GM19468 (cell line): ENCODE measurements around the gene RABAC1.
"Not testable (repeated sequence)": the region's sequence is repeated elsewhere in the genome, so short reads cannot be mapped to it uniquely, and the experiment has no call there.

Experiments used
- ATAC-seq: cut with Tn5 transposase; IDR thresholded peaks from one replicate; pipeline ENCODE4 v1.9.1; 2021; ENCODE audit warnings: mild to moderate bottlenecking, moderate library complexity, moderate number of reproducible peaks; ENCODE audit not compliant: unreplicated experiment; ENCODE audit errors: extremely low read depth

Gene RABAC1

DNA sequence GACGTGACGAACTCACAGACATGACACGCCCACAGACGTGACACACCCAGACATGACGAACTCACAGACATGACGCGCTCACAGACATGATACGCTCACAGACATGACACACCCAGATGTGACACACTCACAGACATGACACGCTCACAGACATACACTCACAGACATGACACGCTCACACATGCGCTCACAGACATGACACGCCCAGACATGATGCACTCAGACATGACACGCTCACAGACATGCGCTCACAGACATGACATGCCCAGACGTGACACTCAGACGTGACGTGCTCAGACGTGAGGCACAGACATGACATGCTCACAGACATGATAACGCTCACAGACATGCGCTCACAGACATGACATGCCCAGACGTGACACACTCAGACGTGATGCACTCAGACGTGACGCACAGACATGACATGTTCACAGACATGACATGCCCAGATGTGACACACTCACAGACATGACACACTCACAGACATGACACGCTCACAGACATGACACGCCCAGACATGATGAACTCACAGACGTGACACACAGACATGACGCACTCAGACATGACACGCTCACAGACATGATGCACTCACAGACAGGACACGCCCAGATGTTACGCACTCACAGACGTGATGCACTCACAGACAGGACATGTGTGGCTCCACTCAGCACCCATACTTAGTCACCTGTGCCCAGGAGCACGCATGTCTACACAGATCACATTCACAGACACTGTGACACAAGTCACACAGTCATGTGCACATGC is 39.0 kb downstream of the RABAC1 start:
- ATAC-seq = no peak

DNA sequence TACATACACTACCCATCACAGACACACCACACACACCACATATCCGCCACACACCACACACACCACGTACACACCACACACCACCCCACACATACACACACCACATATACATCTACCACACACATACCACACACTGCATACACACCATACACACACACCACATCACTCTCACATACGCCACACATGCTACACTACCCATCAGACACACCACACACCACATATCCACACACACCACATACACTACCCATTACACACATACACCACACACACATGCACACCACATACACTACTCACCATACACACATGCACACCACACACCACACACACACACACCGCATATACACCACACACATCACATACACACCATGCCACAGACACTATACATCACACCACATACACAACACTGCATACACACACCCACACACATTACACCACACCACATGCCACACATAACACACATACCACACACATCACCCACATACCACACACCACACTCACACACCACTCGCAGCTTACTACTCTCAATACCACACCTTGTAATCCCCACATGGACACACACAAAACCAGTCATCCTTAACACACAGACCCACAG is 40.4 kb downstream of the RABAC1 start:
- no peak for ATAC-seq

DNA sequence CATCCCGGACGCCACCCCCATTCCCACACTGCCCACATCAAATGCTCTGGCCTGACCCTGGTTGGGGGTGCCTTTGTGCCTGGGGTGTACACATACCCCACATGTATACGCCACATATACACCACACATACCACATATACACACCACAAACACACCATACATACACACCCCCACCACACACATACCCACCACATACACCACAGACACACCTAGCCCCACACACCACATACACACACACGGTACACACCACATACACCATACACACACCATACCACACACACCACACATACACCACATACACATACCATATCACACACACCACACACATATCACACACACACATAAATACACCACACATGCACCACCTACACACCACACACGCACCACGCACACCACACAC is 41.0 kb downstream of the RABAC1 start:
- ATAC-seq = no peak

DNA sequence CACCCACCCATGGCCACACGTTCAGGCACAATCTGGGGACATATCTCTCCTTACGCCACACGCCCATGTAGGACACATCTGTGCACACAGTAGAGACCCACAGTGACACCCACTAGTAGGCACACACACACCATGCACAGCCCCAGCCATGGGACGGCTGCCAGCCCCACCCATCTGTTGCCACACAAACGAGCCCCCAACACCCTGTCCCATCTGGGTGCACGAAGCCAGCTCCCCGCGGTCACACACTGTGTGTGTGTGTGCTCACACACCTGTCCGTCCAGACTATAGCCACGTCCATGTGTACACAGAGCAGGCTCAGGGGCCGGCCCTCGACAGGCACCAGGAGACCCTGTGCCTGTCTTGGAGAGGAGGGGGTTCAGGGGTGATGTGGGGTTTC is 41.4 kb downstream of the RABAC1 start:
- no peak for ATAC-seq

DNA sequence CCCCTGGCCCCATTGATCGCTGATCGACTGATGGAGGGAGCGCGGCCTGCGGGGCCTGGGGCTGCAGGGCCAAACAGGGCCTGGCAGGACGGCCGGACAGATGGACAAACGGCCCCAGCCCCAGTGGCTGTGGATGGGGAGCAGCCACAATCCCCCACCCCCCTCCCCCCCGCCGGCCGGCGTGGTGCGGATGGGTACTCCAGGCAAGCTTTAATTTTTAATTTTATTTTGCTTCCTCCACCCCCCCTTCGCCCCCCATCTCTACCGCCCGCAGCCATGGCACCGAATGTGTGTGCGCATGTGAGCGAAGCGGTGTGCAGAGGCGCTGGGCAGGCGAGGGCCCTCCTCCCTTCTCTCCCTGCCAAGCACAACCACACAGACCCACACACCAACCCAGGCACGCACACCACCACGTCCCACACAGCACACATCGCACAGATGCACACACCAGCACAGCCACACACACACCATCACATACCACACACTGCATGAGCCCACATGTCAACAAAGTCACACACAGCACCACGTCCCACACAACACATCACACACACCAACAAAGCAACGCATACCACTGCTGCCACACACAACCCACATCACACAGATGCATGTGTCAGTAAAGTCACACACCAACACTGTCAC is 43.2 kb downstream of the RABAC1 start:
- no peak for ATAC-seq

DNA sequence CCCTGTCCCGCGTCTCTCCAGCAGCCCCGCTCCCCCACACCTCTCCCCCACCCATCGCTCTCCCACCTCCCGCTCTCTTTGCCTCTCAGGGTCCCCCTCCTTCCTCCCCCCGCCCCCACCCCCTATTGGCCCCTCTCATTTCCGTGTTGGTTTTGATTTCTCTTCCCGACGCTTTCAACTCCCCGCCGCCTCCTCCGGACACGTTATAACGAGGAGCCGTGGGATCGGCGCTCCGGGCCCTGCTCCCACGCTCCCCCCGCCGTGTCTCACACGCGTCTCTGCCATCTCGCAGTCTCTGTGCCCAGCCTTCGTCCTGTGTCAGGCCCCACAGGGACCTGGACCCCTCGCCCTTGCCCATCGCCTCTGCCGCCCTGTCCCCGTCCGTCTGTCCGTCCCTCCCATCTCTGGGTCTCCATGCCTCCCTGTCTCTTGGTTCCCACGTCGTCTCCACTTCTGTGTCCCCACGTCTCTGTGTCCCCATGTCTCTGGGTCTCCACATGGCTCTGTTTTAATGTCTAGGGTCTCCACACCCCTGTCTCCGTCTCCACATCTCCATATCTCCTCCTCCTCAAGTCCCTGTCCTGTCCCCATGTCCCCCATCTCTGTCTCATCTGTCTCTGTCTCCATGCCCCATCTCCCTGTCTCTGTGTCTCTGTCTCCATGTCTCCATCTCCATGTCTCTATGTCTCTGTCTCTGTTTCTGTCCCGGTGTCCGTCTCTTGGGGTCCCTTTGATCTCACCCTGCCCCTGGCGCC is 43.9 kb downstream of the RABAC1 start:
- ATAC-seq = no peak

DNA sequence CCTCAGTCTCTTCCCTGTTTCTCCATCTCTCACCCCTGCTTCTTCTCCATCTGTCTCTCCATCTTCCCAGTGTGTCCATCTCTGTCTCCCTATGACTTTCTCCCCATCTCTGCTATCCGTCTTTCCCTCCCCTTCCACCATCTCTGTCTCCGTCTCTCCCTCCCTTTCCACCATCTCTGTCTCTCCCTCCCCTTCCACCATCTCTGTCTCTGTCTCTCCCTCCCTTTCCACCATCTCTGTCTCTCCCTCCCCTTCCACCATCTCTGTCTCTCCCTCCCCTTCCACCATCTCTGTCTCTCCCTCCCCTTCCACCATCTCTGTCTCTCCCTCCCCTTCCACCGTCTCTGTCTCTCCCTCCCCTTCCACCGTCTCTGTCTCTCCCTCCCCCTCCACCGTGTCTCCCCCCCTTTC is 44.7 kb downstream of the RABAC1 start:
- not testable (repeated sequence) for ATAC-seq

DNA sequence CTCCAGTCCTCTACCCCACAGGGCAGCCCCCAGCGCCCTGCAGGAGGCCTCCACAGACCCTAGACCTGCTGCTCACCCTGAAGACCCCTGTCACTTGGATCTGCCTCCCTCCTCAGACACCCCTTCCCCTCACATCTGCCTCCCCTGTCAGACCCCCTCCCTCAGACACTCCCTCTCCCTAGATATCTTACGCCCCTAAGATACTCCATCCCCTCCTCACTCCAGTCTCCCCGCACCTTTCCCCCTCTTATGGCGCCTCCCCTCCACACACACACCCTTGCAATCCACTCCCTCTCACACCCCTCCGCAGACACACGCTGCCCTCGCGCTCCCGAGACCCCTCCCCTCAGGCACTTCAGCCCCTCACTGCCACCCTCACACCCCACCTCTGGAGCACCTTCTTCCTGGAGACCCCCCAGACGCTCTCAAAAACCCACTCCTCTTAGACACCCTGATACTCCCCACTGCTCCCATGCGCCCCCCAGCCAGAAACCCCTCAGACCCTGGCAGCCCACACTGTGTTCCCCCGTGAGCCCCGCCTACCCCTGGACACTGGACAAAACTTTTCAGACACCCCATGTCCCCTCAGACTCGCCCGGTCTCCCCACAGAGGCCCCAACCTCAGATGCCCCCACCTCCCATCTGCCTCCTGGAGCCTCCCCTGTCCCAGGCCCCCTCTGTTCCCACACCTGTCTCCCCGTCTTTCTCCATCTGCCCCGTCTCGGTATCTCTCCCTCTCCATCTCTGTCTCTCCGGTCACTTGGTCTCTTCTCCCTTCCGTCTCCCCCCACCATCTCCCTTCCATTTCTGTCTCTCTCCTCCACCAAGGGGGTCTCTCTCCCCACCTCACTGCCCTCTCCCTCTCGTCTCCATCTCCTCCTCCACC is 45.3 kb downstream of the RABAC1 start:
- ATAC-seq = no peak

DNA sequence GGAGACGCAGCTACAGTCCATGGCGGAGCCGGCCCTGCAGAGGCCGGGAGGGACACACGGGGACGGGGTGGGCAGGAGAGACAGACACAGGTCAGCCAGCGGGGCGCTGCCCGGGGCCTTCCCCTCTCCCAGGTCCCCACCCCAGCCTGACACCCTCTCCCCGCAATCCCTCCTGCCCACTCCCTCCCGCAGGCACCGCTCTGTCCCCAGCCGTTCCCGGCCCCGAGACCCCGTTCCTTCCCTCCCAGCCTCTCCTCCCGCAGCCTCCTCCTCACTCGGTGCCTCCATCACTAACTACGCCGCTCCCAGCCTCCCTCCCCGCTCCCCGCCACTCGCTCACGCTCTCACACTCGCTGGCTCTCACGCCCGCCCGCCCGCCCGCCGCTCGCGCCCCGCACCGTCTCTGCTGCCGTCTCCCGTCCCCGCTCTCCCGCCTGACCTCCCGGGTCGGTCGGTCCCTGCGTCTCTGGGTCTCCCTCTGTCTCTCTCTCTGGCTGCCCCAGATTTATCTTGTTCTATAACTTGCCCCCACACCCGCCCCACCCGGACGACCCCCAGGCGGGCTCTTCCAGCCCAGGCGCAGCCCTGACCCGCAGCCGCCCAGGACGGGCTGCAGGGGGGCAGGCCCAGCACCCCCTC is 46.1 kb downstream of the RABAC1 start:
- no peak for ATAC-seq

DNA sequence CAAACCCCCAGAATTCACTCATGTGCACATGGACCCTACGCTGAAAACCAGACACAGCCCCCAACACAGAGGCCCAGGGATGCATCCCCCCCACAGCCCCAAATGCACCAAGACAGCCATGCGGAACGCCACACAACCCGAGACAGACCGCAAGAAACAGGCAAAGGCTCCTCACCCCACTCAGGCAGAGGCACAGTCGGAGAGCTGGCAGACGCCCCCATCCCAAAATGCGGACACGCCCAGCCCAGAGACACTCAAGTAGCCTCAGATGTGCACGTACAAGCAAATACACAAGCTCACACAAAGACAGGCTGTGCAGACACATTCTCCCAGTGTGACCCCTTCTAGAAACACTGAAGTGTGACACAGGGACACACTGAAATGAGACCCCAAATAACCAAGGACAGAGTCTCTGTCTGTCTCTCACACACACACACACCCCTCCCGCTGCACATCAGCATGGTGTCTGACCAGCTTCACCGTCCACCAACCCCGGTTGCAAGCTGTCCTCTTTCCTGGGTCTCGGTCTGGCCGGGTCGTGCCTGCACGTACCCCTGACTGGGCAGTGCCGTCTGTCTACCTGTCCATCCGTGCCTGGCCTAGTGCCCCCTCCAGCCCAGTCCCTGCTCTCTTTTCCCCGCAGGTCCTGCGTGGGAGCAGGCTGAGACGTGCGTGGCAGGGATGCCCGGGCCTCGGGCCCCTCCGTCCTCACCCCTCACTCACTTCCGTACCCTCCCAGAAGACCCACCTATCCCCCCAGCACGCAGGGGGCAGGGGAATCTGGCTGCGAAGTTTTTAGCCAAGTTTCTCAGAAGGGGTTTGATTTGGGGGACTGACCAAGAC is 47.0 kb downstream of the RABAC1 start:
- ATAC-seq = no peak

DNA sequence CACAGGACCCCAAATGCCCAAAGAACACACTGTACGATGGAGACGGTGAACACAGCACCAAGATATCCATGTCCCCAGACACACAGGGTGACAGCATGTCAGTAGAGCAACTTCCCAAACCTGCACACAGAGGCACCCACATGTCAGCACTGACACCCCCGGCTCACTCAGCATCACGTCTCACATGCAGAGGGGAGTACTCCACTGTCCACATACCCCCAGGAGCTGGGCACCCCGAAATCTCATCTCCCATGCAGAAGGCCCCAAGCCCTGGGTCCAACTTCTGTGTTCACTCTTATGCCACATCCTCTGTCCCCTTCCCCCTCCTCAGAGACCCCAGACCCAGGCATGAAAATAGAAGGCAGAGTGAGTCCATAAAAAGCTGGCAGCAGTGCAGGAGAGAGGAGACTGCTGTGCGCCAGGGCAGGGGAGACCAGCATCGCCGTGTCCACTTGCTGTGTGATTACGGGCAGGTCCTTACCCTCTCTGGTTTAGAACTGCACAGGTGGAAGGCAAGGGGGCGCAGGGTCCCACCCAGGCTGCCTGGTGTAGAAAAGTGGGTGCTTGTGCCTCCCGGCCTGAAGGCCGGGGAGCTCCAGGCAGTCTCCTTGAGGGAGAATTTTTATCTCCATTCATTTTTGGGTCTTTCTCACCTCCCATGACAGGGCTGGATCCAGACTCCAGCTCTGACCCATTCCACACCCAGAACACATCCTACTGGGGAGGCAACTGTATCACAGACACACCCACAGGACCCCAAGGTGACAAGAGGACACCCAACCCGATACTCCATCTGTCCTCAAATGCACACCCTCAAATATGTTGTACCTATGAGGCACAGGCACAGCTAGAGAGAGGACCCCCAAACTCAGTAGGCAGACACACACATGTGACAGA is 47.9 kb downstream of the RABAC1 start:
- no peak for ATAC-seq

DNA sequence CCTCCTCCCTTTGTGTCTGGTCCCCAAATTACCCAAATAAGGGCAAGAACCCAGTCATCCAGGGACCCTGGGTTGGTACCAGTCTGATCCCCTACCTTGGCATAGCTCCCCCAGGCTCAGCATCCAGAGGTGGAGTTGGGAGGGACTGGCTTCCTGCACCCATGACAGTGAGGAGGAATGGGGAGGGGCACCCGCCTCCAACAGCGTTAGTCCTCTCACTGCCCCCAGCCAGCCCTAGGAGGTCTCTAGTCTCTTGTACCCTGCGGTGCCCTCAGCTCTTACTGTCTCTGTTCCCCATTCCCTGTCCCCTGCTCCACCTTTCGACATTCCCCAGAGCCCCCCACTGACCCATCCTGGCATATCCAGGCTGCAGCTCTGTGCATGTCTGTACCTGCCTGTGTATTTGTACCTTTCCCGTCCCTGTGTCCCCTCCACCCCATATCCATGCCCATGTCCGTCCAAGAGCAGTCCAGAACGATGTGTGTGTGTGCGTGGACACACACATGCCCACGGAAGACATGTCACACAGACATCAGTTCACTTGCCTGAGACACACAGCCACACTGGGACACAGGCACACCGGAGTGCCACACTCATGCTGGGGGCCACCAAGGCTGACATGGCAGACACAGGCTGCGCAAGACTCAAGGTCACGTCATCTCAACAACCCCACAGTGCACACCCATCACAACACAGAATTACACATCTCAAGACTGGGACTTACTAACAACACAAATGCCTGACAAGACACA is 48.7 kb downstream of the RABAC1 start:
- no peak for ATAC-seq

DNA sequence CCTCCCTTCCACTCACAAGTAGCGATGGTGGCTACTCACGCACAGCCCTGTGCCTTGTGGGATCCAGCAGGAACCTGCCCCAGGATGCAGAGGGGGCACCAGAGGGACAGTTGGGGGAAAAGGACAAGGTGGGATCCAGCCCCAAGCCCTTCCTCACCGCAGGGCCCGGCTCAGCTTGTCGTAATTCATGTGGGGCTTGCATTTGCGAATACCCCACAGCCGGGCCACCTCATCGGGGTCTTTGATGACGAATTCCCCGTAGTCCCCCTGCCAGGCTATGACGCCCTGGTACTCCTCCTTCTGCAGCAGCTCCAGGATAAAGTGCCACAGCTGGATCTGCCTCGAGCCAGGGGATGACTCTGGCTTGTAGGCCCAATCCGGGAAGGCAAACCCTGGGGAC is 49.4 kb downstream of the RABAC1 start:
- no peak for ATAC-seq

DNA sequence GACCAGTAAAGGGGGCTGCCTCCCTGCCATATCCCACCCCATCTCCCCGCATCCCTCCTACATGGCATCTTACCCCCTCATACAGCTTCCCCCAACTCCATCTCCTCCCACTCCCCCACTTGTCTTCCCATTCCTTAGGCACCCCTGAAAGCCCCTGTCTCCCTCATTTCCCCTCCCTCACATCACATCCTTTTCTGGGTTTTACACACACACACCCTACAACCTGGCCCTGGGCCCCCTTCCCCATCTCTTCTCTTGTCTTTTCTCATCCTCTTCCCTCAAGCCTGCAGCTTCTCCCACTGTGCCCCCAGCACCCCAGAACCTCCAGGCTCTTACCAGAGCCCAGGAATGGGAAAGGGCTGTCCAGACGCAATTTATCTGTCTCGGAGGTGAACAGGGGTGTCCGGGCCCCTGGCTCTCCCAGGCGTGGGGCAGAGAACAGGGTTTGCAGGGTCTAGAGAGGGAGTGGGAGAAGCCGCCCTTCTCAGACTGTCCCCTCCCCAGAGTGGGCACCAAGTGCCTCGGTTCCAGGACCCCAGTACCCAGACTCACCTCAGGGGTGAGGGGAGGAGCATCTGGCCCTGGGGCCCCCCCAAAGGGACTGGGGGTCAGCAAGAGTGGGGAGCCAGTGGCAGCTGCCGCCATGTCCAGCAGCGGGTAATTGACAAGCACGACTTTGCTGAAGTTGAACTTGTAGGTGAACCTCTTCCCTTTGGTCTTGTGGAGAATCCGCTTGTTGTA is 50.2 kb downstream of the RABAC1 start:
- no peak for ATAC-seq

DNA sequence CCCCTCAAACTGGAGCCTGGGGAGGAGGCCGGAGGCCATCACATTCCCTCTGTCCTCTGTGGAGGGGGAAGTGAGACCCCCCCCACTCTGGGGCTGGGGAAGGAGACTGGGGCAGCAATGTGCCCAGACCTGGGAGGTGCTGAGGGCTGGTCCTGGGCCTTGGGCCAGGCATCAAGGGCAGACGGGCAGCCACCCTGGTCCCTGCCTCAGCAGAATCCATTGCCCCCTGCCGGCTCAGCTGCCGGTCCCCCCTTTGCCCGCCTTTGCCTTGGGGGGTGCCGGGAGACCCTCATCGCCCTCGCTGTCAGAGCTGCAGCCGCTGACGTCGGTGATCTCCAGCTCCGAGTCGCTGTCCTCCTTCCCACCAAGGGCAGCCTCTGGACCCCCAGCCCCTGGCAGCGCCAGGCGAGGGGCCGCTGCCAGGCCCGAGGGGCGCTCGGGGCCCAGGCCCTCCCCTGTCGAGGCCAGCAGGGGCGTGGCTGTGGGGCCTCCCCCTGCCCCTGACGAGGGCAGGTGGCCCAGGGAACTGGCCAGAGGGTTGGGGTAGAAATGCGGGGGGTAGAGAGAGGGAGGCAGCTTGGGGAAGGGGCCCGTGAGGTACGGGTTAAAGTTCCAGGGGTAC is 51.0 kb downstream of the RABAC1 start:
- no peak for ATAC-seq
